ENCODE measurements around the gene MYO18A. TPM values are rescaled to one million over a fixed set of nuclear protein-coding genes. Genes with fewer than 3 reads are reported as not detected.

Gene MYO18A
- total RNA-seq, 1 donor from 2014 or later = 28.8 TPM

DNA sequence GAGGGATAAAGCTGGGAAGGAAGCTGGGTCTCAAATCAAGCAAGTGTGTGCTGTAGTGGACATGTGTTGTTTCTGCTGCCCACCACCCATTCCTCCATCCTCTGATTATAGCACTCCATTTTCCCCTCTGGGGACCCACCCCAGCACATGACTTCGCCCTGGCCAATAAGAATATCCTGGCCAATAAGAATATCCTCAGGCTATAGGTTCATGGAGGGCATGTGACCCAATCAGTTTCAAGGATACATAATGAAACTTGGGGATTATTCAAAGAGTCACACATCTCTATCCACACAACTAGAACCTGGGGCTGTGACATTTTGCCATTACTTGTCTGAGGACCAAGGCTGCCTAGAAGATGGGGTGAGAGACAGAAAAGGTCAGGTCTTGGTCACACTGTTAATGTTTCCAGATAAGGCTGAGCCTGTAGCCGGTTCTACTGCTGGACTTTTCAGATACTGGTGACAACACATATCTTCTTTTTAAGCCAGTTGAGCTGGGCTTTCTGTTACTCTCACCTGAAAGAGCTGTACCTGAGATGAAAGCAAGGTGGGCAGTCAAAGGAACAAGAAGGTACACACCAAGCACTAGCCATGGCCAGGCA lies 33.7 kb downstream of the MYO18A start:
- H3K9me3 Mint-ChIP-seq (ENCODE audit: unreplicated experiment) = no peaks in the 10 kb centered on the region
- TF ChIP-seq, protein P1, sequence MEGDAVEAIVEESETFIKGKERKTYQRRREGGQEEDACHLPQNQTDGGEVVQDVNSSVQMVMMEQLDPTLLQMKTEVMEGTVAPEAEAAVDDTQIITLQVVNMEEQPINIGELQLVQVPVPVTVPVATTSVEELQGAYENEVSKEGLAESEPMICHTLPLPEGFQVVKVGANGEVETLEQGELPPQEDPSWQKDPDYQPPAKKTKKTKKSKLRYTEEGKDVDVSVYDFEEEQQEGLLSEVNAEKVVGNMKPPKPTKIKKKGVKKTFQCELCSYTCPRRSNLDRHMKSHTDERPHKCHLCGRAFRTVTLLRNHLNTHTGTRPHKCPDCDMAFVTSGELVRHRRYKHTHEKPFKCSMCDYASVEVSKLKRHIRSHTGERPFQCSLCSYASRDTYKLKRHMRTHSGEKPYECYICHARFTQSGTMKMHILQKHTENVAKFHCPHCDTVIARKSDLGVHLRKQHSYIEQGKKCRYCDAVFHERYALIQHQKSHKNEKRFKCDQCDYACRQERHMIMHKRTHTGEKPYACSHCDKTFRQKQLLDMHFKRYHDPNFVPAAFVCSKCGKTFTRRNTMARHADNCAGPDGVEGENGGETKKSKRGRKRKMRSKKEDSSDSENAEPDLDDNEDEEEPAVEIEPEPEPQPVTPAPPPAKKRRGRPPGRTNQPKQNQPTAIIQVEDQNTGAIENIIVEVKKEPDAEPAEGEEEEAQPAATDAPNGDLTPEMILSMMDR (IDR thresholded peaks at IDR 0.05) = no peak
- peaks cover 24% of the 10 kb centered on the region for H3K4me1 Mint-ChIP-seq (ENCODE audit: unreplicated experiment)
- H3K4me3 Mint-ChIP-seq (ENCODE audit: unreplicated experiment) = no peak overlapping the region
- H3K27ac Mint-ChIP-seq (ENCODE audit: unreplicated experiment) = no peak overlapping the region
- no peak for DNase-seq (ENCODE audit: extremely low spot score, unreplicated experiment)
- H3K36me3 Mint-ChIP-seq (ENCODE audit: unreplicated experiment) = no peaks in the 10 kb centered on the region
- H3K27me3 Mint-ChIP-seq (ENCODE audit: unreplicated experiment) = no peaks in the 10 kb centered on the region

DNA sequence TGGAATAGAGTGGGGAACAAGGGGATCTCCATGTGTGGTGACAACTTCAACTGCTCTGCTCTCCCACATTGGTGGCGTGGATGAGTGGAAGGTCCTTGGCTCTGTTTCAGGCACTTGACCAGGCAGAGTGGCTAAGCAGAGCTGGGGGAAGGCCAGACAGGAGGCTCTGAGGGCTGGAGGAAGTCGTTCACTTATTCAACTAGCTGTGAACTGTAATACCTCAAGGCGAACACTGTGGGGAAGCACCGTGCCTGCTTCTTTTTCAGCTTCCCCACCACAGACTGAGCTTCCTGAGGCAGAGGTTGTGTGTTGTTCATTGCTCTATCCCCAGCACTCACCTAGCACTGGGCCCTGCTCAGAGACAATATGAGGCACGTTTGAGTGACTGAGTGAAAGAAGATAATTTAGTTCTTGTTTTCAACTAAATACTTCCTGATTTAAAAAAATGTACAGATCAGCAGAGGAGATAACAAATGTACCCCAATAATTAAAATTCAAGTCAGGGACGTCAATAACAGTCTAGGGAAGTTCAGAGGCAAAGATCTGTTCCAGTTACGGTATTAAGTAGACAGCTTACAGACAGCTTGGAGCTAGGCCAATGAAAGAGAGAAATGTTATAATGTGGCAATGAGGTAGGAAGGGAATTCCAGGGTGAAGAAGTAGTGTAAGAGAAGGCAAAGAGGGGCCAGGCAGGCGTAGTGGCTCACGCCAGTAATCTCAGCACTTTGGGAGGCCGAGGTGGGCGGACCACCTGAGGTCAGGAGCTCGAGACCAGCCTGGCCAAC lies 34.7 kb downstream of the MYO18A start:
- no peak overlapping the region for H3K4me3 Mint-ChIP-seq (ENCODE audit: unreplicated experiment)
- no peaks in the 10 kb centered on the region for H3K9me3 Mint-ChIP-seq (ENCODE audit: unreplicated experiment)
- peaks cover 30% of the 10 kb centered on the region for H3K4me1 Mint-ChIP-seq (ENCODE audit: unreplicated experiment)
- TF ChIP-seq, protein P1 (IDR thresholded peaks at IDR 0.05) = peak; percentile 69
- H3K27me3 Mint-ChIP-seq (ENCODE audit: unreplicated experiment) = no peaks in the 10 kb centered on the region
- peak overlapping the region; percentile 51 for H3K27ac Mint-ChIP-seq (ENCODE audit: unreplicated experiment)
- H3K36me3 Mint-ChIP-seq (ENCODE audit: unreplicated experiment) = no peaks in the 10 kb centered on the region
- no peak for DNase-seq (ENCODE audit: extremely low spot score, unreplicated experiment)

DNA sequence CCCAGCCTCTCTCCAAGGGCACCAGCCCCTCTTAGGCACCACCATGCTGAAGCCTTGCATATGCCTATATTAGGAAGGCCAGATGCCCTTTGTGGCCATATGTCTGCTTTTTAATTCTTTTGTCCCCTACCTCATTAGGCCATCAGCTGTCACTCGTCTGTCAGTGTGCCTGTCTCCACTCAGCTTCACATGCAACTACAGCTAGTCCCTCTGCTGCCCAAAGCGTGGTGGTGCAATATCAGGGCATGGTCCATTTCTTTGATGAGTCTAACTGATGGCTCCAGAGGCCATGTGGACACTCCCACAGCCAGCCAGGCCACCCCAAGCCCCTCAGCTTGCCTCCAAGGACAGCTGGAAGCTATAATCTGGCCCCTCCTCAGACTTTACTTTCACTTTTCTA lies 36.3 kb downstream of the MYO18A start:
- Mint-ChIP-seq H3K4me3 (ENCODE audit: unreplicated experiment) (no peak overlapping the region), H3K36me3 (ENCODE audit: unreplicated experiment) (no peaks in the 10 kb centered on the region), H3K4me1 (ENCODE audit: unreplicated experiment) (peaks cover 36% of the 10 kb centered on the region), H3K9me3 (ENCODE audit: unreplicated experiment) (no peaks in the 10 kb centered on the region), H3K27ac (ENCODE audit: unreplicated experiment) (no peak overlapping the region), H3K27me3 (ENCODE audit: unreplicated experiment) (no peaks in the 10 kb centered on the region)
- no peak for DNase-seq (ENCODE audit: extremely low spot score, unreplicated experiment)
- TF ChIP-seq, protein P1 (IDR thresholded peaks at IDR 0.05) = peak; percentile 43

DNA sequence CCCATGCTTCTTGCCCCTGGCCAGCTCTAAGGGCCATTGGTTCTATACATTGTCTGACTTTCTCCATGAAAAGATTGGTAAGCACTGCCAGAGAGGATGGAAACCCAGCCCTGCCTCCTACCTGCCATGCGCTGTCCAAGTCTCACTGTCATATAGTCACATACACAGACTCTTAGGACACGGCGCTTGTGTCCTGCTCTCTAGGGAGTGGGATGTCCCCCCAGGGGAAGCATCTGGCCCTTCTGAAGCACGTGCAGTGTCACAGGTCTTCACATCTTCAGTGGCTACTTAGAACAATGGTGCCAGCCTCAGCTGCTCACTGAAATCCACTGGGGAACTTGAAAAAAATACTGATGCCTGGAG lies 38.7 kb downstream of the MYO18A start:
- no peak for DNase-seq (ENCODE audit: extremely low spot score, unreplicated experiment)
- peaks cover 33% of the 10 kb centered on the region for H3K4me1 Mint-ChIP-seq (ENCODE audit: unreplicated experiment)

More for the DNA sequence above, 38.7 kb downstream of the MYO18A start:
- Mint-ChIP-seq H3K27ac (ENCODE audit: unreplicated experiment) (no peak overlapping the region), H3K36me3 (ENCODE audit: unreplicated experiment) (no peaks in the 10 kb centered on the region), H3K27me3 (ENCODE audit: unreplicated experiment) (no peaks in the 10 kb centered on the region), H3K4me3 (ENCODE audit: unreplicated experiment) (no peak overlapping the region), H3K9me3 (ENCODE audit: unreplicated experiment) (no peaks in the 10 kb centered on the region)
- TF ChIP-seq, protein P1 (IDR thresholded peaks at IDR 0.05) = no peak
